ENCODE results near the gene SHLD2.

The SHLD2 gene

DNA sequence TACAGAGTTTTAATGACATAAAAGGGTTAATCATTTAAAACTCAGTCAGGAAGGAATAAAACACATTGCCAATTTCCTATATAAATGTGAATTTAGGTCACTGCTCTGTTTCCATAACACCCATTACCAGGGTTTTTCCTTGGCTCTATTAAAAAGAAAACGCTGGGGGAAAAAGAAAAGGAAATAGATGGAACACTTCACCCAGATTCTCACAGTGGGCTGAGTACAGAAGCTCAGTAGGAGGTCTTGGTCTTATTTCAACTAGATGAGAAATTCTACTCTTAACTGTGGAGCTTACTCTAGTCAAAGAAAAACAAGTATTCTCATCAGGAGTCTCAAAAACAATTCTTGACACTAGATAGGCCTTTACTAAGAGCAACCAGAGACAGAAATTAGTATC is 36.8 kb upstream of the SHLD2 start:
- TF ChIP-seq, protein P1, sequence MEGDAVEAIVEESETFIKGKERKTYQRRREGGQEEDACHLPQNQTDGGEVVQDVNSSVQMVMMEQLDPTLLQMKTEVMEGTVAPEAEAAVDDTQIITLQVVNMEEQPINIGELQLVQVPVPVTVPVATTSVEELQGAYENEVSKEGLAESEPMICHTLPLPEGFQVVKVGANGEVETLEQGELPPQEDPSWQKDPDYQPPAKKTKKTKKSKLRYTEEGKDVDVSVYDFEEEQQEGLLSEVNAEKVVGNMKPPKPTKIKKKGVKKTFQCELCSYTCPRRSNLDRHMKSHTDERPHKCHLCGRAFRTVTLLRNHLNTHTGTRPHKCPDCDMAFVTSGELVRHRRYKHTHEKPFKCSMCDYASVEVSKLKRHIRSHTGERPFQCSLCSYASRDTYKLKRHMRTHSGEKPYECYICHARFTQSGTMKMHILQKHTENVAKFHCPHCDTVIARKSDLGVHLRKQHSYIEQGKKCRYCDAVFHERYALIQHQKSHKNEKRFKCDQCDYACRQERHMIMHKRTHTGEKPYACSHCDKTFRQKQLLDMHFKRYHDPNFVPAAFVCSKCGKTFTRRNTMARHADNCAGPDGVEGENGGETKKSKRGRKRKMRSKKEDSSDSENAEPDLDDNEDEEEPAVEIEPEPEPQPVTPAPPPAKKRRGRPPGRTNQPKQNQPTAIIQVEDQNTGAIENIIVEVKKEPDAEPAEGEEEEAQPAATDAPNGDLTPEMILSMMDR (IDR thresholded peaks at IDR 0.05; ENCODE audit: control insufficient read depth, insufficient read depth, low read depth, low read length, missing control alignments): no peak
- DNase-seq (ENCODE audit: low read depth): no peak
- H3K4me3 ChIP-seq (ENCODE audit: control insufficient read depth, low read depth, low read length): no peak overlapping the region

DNA sequence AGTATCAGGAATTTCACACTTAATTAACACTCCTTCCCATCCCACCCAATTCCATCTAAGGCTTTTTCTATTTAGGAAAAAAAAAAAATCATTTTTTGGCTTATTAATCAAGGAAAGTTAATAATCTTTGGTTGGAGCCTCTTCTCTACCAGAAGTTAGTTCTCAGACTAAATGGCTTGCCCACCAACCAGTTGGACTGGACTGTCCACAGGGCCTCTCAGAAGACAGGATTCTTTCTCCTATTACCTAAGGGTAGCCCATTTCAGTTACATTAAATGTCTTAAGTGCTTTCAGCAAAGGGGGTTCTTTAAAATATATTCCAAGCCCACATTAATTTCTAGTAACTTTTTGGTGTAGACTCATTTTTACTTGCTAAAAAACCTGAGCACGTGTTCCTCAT is 35.6 kb upstream of the SHLD2 start:
- H3K4me3 ChIP-seq (ENCODE audit: control insufficient read depth, low read depth, low read length): no peak overlapping the region
- TF ChIP-seq, protein P1 (IDR thresholded peaks at IDR 0.05; ENCODE audit: control insufficient read depth, insufficient read depth, low read depth, low read length, missing control alignments): no peak
- DNase-seq (ENCODE audit: low read depth): no peak

DNA sequence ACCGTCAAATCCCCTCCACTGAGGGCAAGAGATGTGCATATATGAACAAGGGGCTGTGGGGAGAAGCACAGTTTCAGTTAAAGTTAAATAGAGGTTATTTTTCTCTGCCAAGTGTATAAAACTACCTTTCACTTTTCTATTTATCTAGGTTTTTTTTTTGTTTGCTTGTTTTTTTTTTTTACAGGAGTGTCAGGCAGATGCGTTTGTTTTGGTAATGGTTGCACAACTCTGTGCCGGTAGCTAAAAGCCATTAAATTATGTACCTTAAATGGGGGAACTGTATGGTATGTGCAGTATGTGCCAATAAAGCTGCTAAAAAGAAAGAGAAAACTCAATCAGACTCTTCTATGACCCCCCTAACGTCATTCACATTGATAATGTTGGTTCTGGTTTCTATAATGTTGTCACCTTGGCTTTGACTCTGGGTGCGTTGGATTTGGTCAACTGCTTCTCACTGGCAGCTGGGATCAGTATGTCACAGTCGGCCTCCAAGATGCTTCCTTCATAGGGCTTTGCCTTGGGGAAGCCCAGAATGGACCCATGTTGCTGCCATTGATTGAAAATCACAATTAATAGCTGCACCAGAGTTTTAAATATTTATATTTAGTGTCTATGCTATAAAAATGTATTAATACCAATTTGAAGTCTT is 34.6 kb upstream of the SHLD2 start:
- no peak overlapping the region for H3K4me3 ChIP-seq (ENCODE audit: control insufficient read depth, low read depth, low read length)
- TF ChIP-seq, protein P1 (IDR thresholded peaks at IDR 0.05; ENCODE audit: control insufficient read depth, insufficient read depth, low read depth, low read length, missing control alignments): no peak
- DNase-seq (ENCODE audit: low read depth): no peak

DNA sequence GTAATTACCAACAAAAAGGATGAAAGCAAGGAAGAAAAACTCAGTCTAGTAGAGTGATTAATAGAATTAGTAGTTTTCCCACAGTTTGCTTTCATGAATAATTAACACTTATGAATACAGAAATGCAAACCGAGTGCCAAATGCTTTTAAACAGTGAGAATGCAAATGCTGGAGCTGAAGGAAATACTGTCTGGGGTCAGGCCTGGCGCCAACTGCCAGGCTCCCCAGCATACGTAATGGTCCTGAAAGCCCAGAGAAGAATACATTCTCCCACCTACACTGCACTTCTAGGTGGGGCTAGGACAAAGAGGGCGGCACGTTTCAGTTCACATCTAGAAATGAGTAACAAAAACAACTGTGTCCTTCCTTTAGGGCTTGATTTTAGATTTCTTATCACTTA is 30.4 kb upstream of the SHLD2 start:
- TF ChIP-seq, protein P1 (IDR thresholded peaks at IDR 0.05; ENCODE audit: control insufficient read depth, insufficient read depth, low read depth, low read length, missing control alignments): no peak
- no peak for DNase-seq (ENCODE audit: low read depth)
- no peak overlapping the region for H3K4me3 ChIP-seq (ENCODE audit: control insufficient read depth, low read depth, low read length)

DNA sequence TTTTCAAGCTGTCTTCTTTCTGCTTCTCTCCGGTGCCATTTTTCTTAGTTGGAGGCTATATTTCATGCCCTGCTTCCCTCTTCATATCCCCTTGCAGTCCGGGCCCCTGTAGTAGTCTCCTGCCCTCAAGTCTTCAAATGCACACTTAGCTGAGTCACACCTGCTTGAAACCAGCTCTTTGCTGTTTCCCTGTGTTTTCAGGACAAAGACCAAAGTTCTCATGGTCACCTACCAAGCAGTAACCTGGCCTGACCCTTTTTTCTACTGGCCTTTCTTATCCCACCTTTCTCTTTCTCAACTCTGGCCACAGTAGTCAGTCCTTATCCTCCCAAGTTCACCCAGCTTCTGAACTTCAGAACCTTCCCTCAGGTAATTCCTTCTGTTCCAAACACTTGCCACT is 28.8 kb upstream of the SHLD2 start:
- DNase-seq (ENCODE audit: low read depth): no peak
- TF ChIP-seq, protein P1 (IDR thresholded peaks at IDR 0.05; ENCODE audit: control insufficient read depth, insufficient read depth, low read depth, low read length, missing control alignments): no peak
- no peak overlapping the region for H3K4me3 ChIP-seq (ENCODE audit: control insufficient read depth, low read depth, low read length)

DNA sequence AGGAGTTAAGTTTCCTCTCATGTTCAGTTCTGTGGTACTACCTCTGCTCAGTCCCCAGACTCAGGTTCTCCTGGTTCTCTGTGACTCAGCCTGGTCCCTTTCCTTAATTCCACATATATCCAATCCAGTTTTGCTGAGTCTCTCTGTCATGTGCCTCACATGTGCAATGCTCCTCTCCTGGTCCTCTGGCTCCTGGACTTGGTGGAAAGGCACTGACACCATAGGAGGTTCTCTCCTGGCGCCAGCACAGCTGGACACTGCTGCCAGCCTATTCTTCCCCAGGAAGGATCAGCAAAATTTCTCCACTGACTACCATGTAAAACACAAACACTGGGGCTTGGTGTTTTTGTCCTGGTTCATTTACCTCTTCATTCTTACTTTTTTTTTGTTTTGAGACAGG is 28.1 kb upstream of the SHLD2 start:
- DNase-seq (ENCODE audit: low read depth): no peak

More for the DNA sequence above, 28.1 kb upstream of the SHLD2 start:
- H3K4me3 ChIP-seq (ENCODE audit: control insufficient read depth, low read depth, low read length): no peak overlapping the region
- TF ChIP-seq, protein P1 (IDR thresholded peaks at IDR 0.05; ENCODE audit: control insufficient read depth, insufficient read depth, low read depth, low read length, missing control alignments): no peak
